ENCODE measurements around the gene GAS6. TPM values are rescaled to one million over a fixed set of nuclear protein-coding genes. Genes with fewer than 3 reads are reported as not detected.

Gene GAS6
- total RNA-seq, 4 donors from 2014 or later = 132 to 392 (median 217) TPM

DNA sequence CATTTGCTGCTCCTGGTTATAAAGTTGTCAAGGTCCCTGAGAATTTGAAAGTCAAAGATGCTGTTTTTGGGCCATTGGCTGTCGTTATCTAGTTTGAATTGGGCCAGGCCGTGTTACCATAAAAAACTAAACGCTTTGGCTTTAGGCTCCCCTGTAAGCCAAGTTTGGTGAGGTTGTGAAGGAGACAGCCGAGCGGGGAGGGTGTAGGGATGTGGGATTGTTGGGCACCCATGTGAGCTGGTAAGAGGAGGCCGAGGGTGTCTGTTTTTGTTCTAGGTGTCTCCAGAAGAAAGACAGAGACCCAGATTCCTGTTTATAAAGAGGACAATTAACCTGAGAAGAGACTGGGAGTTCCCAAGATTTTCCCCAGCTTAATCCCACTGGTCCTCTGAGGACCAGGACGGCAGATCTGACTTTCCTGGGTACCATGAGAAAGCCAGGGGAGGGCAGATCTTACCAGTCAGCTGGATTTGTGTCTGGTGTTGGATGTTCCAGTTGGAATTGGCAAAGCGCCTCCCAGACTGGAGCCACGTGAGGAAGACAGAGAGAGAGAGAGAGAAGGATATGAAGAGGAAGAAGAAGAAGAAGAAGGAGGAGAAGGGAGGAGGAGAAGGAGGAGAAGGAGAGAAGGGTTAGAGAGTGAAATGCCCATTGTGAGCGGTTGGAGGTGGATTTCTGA lies 79.8 kb downstream of the GAS6 start:
- Histone ChIP-seq H3K4me1 (no peaks in the 10 kb centered on the region), H3K4me3 (no peak overlapping the region), H3K27me3 (no peaks in the 10 kb centered on the region), H3K36me3 (no peaks in the 10 kb centered on the region), H3K27ac (no peak overlapping the region), H3K9me3 (no peaks in the 10 kb centered on the region)
- ATAC-seq = no peak
- 73 to 96% methylated on average over 6 to 7 of the region's 10 CpGs for WGBS, 2 donors (ENCODE audit: low coverage in 1 of 2)
- TF ChIP-seq POLR2A (IDR thresholded peaks at IDR 0.05) (no peak), POLR2AphosphoS5 (IDR thresholded peaks at IDR 0.05) (no peak), EP300 (IDR thresholded peaks at IDR 0.05) (no peak)
- TF ChIP-seq, protein P1, sequence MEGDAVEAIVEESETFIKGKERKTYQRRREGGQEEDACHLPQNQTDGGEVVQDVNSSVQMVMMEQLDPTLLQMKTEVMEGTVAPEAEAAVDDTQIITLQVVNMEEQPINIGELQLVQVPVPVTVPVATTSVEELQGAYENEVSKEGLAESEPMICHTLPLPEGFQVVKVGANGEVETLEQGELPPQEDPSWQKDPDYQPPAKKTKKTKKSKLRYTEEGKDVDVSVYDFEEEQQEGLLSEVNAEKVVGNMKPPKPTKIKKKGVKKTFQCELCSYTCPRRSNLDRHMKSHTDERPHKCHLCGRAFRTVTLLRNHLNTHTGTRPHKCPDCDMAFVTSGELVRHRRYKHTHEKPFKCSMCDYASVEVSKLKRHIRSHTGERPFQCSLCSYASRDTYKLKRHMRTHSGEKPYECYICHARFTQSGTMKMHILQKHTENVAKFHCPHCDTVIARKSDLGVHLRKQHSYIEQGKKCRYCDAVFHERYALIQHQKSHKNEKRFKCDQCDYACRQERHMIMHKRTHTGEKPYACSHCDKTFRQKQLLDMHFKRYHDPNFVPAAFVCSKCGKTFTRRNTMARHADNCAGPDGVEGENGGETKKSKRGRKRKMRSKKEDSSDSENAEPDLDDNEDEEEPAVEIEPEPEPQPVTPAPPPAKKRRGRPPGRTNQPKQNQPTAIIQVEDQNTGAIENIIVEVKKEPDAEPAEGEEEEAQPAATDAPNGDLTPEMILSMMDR (IDR thresholded peaks at IDR 0.05) = no peak

DNA sequence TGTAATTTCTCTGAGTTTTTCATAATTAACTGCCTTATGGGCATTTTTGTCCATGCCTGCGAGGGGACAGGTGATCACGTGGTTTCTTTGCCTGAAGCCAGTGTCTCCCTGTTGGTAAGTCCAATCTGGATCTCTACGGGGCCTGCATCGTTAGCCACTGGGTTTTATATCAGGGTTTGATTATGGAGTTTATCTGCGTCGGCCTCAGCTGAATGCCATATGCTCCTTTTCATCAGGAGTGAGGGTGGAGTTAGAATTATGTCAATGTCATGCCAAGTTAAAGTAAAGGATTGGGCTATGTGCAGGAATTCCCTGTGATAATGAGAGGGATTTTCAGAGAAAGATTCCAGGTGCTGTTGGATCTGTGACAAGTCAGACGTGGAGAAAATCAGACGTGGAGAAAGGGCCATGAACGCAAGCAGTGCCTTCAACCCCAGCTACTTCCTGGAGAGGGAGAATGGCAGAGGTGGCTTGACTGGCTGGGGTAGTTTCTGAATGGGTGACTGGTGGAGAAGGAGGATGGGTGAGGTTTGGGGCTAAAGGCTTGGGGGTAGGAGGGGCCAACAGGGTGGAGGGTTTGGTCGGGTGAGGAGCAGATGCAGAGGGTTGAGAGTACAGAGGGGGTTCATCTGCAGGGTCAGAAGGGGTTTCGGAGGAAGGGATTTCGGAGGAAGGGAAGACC lies 80.5 kb downstream of the GAS6 start:
- 62 to 72% methylated on average over 11 to 12 of the region's 12 CpGs for WGBS, 2 donors (ENCODE audit: low coverage in 1 of 2)
- no peak for TF ChIP-seq POLR2A (IDR thresholded peaks at IDR 0.05)
- TF ChIP-seq, protein P1 (IDR thresholded peaks at IDR 0.05) = no peak
- no peak for TF ChIP-seq POLR2AphosphoS5 (IDR thresholded peaks at IDR 0.05)
- no peak for TF ChIP-seq EP300 (IDR thresholded peaks at IDR 0.05)
- no peak overlapping the region for H3K27ac ChIP-seq
- no peak overlapping the region for H3K4me3 ChIP-seq
- no peaks in the 10 kb centered on the region for H3K36me3 ChIP-seq
- no peak for ATAC-seq
- H3K9me3 ChIP-seq = no peaks in the 10 kb centered on the region
- no peaks in the 10 kb centered on the region for H3K27me3 ChIP-seq
- H3K4me1 ChIP-seq = no peaks in the 10 kb centered on the region

DNA sequence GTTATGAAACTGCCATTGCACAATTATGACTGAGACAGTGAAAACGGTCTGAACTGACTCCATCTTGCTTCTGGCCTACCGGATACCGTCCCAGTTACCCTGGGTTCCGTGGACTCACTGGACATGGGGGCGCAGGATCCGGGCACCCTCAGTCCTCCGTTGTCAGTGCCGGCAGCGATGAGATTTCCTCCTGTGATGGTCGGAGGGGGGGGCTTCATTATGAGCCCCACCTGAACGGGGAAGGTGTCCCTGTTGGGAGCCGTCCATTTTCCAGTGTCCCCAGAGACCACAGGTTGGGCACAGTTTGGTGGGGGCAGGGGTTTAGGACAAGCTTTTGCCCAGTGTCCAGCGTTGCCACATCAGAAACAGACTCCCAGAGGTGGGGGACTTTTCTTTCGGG lies 81.4 kb downstream of the GAS6 start:
- 66 to 77% methylated on average over 5 to 7 of the region's 14 CpGs for WGBS, 2 donors (ENCODE audit: low coverage in 1 of 2)
- Histone ChIP-seq H3K4me1 (no peaks in the 10 kb centered on the region), H3K9me3 (no peaks in the 10 kb centered on the region), H3K27ac (no peak overlapping the region), H3K4me3 (no peak overlapping the region), H3K36me3 (no peaks in the 10 kb centered on the region), H3K27me3 (peaks cover 6% of the 10 kb centered on the region)
- no peak for ATAC-seq
- TF ChIP-seq POLR2AphosphoS5 (IDR thresholded peaks at IDR 0.05) (no peak), EP300 (IDR thresholded peaks at IDR 0.05) (no peak), POLR2A (IDR thresholded peaks at IDR 0.05) (no peak)
- TF ChIP-seq, protein P1 (IDR thresholded peaks at IDR 0.05) = no peak

DNA sequence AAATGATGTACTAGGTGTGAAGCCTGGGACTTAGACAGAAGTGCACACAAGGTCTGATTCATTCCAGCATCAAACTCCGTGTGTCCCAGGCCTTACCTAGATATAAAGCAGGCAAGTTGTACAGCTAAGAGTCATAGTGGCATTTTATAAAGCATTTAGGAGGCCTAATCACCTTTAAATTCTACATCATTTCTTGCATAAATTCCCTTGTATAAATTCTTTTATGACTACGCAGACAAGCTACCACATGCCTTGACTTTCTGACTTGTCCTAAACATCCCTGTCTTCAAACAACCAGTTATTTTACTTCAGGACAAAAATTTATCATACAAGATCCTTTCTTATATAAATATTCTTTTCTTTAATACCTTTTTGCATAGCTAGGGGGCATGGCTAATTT lies 82.3 kb downstream of the GAS6 start:
- Histone ChIP-seq H3K4me1 (no peaks in the 10 kb centered on the region), H3K36me3 (no peaks in the 10 kb centered on the region), H3K4me3 (no peak overlapping the region), H3K9me3 (no peaks in the 10 kb centered on the region), H3K27ac (no peak overlapping the region), H3K27me3 (peaks cover 15% of the 10 kb centered on the region)
- 59 to 73% methylated on average over 1 to 2 of the region's 2 CpGs for WGBS, 2 donors (ENCODE audit: low coverage in 1 of 2)
- ATAC-seq = no peak
- TF ChIP-seq, protein P1 (IDR thresholded peaks at IDR 0.05) = peak in 1 of 4 experiments; percentile 3
- TF ChIP-seq POLR2A (IDR thresholded peaks at IDR 0.05) = no peak

Measured in gastroesophageal sphincter (tissue), 4 donors.